Measurements from ENCODE around the gene FOXC1.

FOXC1 gene

DNA sequence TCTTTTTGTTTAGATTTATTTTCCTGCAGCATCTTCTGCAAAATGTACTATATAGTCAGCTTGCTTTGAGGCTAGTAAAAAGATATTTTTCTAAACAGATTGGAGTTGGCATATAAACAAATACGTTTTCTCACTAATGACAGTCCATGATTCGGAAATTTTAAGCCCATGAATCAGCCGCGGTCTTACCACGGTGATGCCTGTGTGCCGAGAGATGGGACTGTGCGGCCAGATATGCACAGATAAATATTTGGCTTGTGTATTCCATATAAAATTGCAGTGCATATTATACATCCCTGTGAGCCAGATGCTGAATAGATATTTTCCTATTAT, 3.2 kb downstream of the FOXC1 start:
- DNase-seq: no peak

DNA sequence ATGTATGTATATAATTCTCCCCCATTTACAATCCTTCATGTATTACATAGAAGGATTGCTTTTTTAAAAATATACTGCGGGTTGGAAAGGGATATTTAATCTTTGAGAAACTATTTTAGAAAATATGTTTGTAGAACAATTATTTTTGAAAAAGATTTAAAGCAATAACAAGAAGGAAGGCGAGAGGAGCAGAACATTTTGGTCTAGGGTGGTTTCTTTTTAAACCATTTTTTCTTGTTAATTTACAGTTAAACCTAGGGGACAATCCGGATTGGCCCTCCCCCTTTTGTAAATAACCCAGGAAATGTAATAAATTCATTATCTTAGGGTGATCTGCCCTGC, 3.6 kb downstream of the FOXC1 start:
- no peak for DNase-seq

DNA sequence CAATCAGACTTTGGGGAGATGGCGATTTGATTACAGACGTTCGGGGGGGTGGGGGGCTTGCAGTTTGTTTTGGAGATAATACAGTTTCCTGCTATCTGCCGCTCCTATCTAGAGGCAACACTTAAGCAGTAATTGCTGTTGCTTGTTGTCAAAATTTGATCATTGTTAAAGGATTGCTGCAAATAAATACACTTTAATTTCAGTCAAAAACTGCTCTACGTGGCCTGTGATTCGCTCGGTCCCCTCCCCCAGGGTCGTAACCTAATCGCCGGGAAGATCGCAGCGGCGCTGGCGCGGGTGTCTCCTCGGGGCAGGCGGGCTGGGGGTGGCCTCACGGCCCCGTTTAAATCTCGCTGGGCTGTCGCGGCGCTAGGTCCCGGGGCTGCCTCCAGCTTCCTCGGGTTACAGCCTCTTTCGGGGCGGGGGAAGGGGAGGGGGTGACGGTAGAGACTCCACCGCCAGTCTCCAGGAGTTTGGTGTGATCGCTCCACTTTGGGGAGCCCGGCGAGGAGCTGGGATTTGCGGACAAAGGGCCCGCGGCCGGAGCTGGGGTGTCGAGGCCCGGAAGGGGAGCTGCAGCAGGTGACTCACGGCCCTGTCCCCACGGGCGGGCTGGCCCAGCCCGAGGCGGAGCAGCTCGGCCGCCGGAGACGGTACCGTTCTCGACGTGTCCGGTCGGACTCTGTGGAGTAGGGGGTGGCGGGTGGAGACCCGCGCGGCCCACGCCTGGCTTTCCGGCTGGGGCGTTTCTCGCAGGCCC, 4.2 kb downstream of the FOXC1 start:
- DNase-seq: peak in 1 of 2 experiments; percentile 43

DNA sequence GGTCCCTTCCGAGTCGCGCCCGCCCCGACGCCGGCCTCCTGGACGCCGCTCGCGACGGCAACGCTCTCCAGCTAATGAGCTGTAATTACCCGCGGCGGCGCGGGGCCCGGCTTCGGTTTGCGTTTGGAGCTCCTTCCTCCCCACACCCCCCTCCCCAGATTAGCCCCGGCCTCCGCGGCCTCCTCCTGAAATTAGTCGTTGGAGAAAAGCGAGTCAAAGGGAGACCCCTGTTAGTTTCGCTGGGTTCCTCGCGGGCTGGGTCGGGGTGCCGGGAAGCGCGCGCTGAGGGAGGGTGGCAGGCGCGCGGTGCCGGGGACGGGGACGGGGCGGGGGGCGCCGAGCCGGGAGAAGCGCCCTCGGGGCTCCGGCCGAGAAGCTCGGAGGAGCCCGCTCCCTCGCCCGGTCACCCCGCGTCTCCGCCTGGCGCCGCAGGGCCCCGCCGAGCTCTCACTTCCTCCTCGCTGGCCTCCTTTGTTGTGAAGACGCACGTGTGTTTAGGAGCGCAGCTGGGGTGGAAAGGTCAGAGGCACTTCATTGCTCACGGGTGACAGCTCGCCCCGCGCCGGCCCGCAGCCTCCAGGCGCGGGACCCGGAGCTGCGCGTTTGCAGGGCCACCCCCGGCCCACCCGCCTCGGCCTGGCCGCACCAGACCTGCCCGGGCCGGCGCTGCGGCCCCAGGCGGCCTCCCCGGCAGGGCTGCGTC, 4.9 kb downstream of the FOXC1 start:
- DNase-seq: no peak

DNA sequence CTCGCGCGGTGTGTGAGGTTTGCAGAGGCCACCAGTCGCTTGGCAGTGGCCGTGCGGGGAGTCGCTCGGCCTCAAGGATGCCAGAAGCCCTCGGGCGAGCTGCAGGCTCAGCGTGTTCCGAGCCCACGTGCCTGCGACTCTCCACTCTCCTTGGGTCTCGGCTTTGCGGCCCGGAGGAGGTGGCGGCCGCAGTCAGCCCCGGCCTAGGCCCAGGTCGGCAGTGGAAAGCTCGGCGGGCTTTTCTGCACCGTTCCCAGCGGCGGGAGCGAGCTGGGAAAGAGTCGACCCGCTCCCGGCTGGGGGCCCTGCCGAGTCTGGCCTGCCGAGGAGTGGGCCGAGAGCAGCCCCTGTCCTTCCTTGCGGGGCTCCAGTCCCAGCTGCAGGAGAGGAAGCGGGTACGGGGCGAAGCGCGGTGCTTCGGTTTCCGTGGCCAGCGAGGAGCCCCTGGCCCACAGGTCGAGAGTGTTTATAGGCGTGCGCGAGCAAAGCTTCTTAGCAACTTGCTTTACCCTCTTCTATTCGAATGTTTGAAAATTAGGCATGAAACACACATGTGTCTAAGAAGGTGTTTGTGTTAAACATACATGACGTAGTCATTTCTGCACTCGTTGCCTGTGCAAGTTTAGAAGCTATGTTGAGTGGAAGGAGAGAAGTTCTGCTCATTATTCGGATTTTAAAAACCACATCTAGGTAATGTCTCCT, 5.6 kb downstream of the FOXC1 start:
- DNase-seq: no peak

DNA sequence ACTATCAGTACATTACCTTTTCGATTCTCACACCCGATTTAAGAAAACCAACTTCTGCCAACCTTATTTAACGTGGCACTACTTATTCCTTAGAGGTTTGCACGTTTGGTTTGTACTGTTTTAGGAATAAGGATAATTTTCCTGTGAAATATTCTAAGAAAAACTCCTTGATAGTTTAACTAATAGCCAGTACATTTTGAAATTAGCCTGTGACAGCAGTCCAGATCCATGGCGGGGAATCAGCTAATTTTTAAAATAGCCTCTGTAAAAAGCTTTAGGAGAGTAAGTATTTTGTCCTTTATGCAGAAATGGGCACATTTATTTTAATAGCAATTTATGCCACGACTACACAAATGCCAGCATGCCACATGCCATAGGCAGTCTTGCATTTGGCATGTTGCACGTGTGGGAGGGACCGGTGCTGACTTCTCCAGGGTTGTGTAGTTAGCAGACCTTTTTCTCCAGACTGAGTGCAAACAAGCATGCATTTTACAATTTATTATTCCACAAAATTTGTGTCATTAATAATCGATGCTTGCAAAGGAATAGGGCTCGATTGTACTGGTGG, 6.2 kb downstream of the FOXC1 start:
- no peak for DNase-seq

DNA sequence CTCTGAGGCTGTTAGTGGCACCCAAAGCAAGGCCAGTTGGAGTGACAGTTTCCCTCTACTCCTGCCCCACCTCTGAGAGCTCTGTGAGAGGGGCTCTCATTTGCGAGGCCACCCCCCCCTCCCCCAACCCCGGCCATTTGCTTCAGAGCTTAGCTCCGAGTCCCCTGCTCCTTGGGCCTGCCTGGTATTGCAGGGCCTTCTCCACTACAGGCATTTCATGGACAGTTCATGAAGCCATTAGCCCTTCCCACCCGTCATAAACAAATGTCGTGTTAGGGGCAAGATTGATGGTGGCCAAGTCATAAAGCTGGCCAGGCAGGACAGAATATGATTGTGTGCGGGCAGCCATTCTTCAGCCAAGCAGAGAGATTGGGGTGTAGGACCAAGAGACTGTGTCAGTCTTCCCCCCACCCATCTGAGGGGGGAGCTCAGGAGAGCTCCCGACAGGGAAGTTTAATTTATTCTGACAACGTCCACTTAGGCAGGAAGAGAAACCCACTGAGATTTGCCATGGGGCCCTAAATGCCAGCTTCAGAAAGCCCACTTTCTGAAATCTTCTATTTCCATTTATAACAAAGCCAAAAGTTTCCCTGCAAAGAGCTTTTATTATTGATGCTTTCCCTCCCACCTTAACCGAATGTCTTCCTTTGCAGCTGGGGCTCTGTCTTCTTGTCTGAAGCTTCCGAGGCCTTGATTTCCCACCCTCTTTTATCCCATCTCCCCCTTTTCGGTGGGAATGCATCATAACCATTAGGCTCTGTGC, 7.2 kb downstream of the FOXC1 start:
- DNase-seq: no peak

DNA sequence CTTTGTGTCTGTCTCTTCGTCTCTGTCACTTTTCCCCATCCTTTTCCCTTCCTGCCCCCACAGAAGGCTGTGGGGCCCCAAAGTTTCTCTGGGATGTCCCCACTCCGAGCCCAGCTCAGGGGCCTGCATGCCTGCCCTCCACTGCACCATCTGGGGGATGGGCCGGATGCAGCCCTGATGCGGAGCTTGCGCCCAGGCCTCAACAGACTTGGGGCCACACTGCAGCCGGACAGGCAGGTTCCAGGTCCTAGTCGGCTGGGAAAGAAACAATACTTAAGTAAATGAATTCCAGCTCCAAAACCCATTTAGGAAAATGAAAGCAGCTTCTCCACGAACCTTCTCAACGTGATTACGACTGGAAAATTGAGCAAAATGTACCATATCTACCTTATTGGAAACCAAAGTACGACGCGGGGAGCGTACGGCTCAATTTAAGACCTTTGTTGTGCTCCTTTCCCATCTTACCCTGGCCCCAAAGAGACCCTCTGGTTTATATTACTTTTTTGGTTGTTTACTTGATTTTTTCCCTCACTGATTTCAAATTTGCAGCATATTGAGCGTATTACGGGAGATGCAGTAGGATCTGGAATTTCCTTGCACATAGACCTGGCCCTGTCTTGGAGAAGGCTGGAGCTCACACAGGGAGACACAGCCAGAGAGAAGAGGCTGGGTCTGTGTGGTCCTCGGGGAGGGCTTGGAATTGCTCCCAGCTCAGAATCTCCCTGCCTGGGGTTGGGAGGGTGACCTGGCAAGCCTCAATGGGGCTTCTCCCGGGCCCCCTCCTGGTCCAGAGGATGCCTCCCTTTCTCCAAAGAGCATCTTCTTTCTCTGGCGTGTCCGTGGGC, 8.0 kb downstream of the FOXC1 start:
- no peak for DNase-seq

DNA sequence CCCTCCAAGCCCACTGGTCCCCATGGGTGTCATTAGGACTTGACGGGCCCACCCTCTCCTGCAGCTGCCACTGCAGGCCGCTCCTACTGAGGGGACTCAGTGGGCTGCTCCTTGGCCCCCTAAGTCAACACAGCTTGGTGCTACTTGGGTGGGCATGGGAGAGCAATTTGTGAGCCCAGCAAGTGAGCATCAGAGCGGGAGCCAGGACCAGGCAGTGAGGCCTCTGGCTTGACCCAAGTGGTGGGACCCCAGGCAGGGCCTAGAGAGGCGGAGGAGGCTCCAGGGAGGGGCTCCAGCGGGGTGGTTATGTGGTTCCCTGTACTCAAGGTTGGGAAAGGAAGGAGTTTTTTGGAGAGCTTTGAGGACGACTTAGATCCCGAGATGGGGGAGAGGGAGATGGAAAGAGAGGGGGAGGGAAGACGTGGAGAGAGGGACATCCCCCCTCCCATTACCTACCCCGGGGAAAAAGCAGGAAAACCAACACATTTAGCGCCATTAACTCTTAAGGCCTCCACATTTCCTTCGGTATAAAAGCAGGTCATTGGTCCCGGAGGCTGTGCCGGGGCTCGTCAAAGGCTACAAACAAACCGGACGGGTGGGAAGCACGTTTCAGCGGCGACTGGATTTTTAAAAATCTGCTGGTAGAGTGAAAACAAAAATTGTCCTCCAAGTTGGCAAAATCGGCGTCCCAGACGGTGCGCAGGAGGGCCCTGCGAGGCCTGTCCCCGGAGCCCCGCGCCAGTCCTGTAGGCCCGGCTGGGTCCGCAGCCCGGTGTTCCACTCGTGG, 8.8 kb downstream of the FOXC1 start:
- no peak for DNase-seq

DNA sequence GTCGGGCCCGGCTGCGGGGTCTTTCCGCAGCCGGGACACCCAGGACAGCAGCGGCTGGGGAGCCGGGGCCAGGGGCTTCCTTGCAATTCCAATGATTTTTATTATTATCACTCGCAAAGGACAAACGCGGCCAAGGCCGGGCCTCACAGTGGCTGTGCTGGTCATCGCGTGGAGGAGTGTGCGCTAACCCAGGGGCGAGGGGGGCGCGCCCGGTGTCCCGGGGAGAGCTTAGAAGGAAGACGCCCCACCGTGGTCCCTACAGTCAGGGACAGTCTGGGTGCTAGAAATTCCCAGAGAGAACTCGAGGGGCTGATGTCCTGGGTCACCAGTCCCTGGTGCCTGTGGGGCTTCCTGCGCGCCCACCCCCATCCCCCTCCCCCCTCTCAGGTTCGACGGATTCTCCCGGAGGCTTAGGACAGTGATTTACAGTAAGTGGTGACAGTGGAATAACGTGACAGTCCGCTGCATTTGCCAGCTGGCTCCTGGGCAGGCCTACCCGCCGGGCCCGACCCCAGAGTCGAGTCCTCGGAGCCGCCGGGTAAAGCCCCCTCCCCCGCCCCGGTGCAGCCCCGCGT, 9.5 kb downstream of the FOXC1 start:
- no peak for DNase-seq

DNA sequence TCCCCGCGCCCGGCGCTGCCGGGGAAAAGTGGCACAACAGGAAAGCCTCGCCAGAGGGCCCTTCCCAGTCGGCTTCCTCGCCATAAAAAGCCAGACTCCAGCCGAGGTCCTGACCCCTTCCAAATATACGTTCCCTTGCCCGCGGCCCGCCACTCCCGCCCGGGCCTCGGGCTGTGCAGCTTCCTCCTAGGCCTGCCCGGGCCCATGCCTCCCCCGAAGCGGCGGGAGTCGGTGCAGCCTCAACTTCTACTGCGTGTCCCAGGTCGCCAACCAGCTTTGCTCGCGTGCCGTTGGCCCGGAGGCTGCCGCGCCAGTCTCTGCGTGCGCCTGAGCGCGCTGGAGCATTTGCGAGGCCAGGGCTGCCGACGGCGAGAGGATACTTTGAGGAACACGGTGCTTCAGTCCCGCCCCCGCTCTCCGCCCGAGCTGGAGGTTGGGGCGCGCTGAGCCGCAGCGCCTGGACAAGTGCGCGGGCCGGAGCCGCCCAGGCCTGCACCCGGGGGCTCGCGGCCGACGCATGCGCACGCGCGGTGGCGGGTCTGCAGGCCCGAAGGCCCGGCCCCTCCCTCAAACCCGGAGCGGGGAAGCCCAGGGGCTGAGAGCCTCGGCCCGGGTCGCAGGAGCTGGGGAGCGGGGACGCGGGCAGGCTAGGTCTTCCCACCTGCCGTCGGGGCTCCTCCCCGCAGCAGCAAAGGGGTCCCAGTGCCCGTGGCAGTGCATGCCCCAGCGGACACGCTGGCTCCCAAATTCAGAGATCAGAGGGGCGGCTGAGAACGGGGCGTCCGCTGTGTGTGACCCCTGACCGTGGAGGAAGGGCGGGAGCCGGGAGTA, 10.2 kb downstream of the FOXC1 start:
- peak in 1 of 2 experiments; percentile 46 for DNase-seq

DNA sequence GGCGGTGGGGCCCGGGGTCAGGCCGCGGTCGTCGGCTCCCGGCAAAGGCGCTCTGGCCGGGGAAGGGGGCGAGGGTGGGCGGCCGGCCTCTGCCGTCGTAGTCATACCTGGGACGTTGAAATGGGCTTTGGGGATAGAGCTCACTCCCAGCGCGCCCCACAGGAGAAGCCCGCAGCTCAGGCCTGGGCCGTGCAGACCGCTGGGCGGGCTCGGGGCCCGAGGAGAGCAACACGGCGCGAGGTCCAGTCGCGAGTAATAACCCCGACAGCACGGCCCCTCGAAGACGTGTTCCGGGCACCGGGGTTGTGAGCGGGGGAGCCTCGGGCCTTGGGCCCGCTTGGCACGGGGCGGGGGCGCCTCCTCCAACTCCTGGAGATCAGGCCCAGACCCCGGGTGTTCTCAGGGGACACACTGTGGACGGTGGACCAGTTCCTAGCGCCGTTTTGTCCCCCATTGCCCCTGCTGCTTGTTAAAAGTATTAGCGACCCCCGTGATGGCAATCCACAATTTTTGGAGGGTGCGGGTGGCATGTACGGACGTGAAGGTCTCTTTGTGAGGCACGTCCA, 10.9 kb downstream of the FOXC1 start:
- no peak for DNase-seq

DNA sequence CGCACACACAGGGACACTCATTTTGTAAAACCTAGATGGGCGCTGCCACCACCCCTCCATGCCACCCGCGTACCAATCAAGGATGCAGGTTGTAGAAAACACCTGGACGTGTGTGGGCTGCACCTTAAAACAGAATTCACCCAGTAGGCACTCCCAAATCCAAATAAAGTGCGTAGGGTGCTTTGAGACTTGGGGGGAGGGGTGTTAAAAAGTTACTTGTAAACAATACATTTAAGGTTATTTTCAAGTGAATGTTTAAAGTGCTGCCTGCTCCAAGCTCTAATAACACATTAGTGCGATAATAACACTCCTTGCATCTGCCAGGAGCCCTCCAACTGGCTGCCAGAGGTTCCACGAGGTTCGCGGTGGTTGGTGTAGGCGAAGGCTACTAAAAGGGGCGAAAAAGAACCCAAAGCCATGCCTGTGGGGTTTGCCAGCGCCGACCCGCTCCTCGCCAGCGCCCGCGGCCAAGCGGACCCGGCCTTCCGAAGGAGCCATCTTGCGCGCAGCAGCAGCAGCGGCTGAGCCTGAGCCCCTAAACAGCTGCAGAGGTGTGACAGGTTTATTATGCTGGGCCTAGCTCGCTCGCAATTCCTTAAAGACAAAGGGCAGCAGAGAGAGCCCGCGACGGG, 11.5 kb downstream of the FOXC1 start:
- no peak for DNase-seq

DNA sequence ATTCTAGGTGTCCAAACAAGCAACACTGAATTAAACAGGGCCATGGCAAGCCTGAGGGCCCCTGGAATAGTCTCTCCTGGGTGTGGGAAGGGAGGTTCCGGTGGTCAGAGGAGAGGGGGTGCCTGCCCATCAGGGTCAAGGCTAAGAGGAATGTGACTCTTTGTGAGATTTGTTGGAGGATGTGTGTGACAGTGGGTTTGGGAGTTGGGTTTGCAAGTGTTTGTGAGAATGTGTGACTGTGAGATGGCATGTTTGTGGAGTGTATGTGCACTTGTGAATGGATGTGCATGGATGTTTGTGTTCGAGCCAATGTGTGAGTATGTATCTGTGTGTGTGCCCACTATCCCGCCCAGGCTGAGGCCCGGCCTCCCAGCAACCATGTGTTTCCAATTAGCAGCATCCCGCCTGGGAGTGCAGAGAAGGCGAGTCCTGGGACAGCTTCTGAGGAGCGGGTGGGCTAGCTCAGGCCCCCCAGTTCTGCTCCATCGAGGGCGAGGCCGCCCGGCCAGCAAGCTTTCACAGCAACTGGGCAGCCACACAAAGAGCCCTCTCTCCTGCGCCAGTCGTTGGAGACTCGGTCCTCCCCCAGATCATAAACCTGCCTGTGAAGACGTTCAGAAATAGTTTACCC, 12.6 kb downstream of the FOXC1 start:
- no peak for DNase-seq

DNA sequence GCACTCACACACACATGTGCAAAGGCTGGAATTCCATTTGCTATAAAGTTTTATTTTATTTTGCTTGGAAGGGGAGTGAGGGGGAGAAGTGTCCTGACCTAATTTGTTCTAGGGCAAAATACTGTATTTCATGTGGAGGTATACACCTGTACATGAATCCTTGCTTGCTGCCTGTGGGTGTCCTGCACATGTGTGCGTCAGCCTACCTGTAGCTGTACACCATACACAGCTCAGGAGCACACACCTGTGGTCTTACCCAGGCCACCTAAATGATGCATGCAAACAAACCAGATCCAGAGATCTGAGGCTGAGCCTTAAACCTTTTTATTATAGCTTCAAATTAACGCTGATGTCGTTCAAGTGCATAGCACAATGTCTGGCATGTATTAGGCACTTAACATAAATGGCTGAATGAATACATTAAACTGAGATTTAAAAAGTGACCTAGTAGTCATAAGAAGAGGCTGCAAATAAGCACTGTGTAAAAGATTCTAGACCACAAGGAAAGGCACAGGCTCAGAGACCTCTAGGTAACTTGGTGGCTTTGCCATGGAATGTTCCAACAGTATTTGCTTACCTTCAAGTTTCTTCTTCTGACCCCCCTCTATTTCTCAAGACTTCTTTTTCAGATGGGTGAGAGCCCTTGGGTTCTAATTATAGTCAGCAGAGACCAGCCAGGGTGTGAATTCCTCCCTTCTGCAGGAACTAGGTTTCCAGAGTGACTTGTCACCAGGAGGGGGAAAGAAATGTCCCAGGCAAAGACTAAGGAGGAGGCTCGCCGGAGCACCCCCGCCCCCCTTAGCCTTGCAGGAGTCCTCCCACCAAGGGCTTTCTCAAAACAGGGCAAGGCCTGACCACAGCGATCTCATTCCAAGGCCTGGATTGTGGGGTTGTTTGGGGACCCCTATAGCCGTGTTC, 13.4 kb downstream of the FOXC1 start:
- no peak for DNase-seq

DNA sequence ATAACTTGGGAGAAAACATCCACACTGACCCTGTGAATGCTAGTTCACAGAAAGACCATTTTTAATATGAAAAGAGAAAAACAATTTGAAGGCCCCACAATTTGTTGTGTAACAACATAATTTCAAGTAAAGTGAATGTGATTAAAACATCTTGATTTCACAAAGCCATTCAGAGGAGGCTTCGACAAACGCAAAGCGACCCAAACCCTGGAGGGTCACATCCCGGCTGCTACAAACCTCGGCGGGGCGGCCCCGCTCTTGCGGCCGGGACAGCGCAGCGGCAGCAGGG, 14.0 kb downstream of the FOXC1 start:
- DNase-seq: no peak

DNA sequence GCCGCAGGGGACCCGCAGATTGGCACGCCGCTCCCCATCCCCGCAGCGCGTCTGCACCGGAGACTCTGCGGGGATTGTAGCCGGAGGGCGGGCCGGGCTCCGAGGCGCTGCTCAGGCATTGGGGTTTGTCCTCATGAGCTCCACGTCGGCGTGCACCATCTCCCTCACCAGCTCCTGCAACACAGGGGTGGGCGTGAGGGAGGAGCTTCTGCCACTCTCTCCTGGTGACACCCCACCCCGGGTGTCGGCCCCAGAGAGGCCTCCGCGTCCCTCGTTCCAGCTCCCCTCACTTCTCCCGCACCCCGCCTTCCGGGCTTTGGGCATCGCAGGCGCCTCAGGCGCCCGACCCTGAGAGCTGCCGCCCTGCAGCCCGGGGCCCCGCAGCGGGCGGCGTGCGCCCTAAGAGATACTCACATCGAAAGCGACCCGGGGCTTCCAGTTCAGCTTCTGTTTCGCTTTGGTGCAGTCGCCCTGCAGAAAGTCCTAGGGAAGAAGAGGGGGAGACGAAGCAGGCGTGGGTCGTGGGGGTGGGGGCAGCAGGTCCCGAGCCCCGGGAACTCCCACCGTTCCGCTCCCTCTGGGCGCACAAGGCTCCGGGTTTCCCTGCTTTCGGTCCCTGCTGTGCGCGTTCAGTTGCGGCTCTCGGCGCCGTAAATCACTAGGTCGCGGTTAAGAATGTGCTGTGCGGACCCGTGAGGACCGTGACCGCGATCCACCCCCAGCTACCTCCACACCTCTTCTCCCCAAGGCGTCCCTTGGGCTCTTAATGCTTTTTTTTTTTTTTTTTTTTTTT, 14.5 kb downstream of the FOXC1 start:
- DNase-seq: peak; percentile 46 to 48
